ENCODE data around the gene LZTS2.

The LZTS2 gene

DNA sequence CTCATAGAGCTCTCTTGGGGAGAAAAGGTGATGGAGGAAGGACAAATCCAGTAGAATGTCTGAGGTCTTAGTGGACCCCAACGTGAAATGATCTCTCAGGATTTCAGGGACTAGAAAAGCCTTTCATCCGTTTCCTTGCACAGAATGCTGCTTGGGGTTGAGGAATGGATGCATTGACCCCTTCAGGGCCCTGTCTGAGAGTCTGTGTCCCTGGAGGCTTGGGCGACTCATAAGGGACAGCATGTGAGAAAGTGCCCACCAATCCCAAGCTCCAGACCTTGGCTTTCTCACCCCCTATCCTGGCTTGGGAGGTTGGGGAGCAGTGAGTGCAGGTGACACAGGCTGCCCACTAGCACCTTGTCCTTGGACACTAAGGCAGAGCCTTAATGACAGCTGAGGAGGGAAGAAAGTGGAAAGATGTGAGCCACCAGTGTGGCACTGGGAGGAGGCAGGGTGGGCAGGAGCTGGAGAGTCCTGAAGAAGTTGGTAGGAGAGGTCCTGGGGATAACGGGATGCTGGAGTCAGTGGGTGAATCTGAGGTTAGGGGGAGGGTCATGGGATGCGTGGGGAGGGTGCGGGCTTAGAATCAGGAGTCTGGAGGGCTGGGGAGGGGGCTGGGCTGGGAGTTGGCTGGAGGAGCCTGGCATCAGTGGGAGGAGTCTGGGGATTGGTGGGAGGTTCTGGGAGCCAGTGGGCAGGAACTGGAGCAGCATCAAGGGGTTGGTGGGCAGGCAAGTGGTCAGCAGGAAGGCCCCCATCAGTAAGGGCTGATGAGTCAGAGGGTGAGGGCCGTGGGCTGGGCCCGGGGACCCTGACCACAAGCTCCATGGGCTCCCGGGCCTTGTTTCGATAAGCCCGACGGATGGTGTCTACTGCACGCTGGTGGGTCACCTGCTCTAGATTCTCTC, 8.6 kb downstream of the LZTS2 start:
- ATAC-seq (replicated peaks) (no peak), DNase-seq (no peak)
- H3K27ac Mint-ChIP-seq: peak overlapping the region; percentile 30 to 38
- peaks cover 5 to 6% of the 10 kb centered on the region in 2 donors for H3K4me1 Mint-ChIP-seq (ENCODE audit: low read depth in 2 of 2)
- no peaks in the 10 kb centered on the region for H3K9me3 Mint-ChIP-seq
- H3K4me3 Mint-ChIP-seq: no peak overlapping the region
- H3K27me3 Mint-ChIP-seq: peaks cover 0 to 4% of the 10 kb centered on the region in 2 donors
- H3K36me3 Mint-ChIP-seq (ENCODE audit: insufficient read depth): peaks cover 4% of the 10 kb centered on the region

DNA sequence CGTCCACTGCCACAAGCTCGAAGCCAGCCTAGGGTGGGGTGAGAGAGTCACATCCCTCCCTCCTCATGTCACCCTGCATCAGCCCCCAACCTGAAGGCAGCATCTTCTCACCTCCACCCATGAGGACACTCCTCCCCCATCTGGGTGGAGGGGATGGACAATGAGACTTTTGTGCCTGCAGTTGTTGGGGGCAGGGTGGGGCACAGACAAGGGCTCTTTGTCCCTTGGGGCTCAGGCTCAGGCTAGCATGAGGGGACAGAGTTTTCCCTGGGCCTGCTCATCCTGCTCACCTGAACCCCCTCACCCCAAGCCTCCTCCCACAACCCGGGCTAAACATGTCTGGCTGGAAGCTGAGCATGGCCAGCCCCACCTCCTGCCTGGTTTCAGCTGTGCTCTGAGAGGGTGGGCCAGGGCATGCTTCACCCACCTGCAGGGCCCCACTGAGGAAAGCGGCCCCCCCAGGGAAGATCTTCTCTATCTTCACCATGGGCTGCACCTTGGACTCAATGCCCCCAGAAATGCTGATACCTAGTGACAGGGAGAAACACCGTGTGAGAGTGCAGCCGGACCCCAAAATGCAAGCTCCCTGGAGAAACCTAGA, 9.3 kb downstream of the LZTS2 start:
- Mint-ChIP-seq H3K27ac (peak overlapping the region; percentile 30 to 38), H3K36me3 (ENCODE audit: insufficient read depth) (peaks cover 6% of the 10 kb centered on the region), H3K27me3 (peaks cover 0 to 8% of the 10 kb centered on the region in 2 donors), H3K4me3 (no peak overlapping the region), H3K4me1 (ENCODE audit: low read depth in 2 of 2) (peaks cover 9 to 10% of the 10 kb centered on the region in 2 donors), H3K9me3 (no peaks in the 10 kb centered on the region)
- DNase-seq: no peak
- no peak for ATAC-seq (replicated peaks)

DNA sequence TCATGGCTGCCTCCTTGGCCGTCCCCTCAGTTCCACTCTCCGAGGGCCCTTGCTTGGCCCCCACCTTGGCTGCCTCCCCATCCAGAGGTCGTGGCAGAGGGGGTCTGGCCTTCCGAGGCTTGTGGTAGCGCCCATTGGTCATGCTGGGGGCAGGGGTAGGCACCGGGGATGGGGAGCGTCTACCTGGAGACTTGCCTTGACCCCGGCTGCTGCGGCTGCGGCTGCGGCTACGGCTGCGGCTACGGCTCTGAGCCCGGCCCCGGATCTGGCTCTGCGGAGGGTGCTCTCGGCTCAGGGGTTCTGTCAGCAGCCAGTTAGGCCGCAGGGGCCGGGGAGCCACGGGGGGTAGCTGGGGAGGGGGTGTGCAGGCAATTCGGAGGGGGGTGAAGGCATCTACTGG, 10.7 kb downstream of the LZTS2 start:
- Mint-ChIP-seq H3K27ac (no peak overlapping the region), H3K36me3 (ENCODE audit: insufficient read depth) (peaks cover 6% of the 10 kb centered on the region), H3K4me1 (ENCODE audit: low read depth in 2 of 2) (peaks cover 16 to 18% of the 10 kb centered on the region in 2 donors), H3K9me3 (no peaks in the 10 kb centered on the region), H3K27me3 (peaks cover 5 to 16% of the 10 kb centered on the region in 2 donors), H3K4me3 (no peak overlapping the region)
- ATAC-seq (replicated peaks): no peak
- DNase-seq: no peak

DNA sequence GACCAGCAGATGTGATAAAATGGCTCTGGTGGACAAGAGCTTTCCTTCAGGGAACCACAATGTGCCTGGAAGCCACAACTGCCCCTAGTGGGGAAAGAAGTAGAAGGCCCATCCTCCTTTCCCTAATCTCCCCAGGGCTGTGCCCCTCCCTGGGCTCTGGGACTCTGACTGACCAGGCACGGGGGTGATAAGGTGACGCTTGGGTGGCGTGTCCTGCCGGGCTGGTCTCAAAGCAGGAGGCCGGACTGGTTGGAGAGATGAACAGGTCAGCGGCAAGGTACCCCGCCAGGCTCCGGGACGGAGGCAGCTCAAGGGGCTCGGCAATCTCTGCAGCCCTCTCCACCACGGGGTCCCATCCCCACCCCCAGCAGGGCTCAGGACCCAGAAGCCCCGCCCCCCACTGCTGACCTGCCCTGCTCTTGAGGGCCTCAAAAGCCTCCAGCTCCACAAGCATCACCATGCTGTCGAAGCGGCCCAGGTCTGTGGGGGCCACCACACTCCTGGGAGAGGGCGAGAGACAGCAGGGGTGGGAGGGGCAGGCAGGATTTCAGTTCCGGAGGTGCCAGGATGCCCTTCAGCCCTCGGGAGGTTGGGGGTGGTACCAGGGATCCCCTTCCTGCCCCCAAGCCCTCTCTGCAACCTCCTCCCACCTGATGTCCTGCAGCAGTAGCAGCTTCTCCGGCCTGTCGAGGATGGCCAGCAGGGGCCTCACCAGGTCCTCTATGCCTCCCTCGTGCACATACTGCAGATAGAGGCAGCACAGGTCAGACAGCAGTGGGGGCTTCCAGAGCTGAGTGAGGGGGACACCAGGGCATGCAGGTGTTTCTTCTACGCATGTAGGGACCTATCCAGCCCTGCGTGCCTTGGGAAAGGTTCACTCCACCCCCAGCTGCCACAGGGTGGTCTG, 12.2 kb downstream of the LZTS2 start:
- Mint-ChIP-seq H3K9me3 (no peaks in the 10 kb centered on the region), H3K4me1 (ENCODE audit: low read depth in 2 of 2) (peaks cover 16 to 18% of the 10 kb centered on the region in 2 donors), H3K36me3 (ENCODE audit: insufficient read depth) (peaks cover 6% of the 10 kb centered on the region), H3K27ac (no peak overlapping the region), H3K4me3 (no peak overlapping the region), H3K27me3 (peaks cover 19 to 31% of the 10 kb centered on the region in 2 donors)
- DNase-seq: no peak
- ATAC-seq (replicated peaks): no peak

DNA sequence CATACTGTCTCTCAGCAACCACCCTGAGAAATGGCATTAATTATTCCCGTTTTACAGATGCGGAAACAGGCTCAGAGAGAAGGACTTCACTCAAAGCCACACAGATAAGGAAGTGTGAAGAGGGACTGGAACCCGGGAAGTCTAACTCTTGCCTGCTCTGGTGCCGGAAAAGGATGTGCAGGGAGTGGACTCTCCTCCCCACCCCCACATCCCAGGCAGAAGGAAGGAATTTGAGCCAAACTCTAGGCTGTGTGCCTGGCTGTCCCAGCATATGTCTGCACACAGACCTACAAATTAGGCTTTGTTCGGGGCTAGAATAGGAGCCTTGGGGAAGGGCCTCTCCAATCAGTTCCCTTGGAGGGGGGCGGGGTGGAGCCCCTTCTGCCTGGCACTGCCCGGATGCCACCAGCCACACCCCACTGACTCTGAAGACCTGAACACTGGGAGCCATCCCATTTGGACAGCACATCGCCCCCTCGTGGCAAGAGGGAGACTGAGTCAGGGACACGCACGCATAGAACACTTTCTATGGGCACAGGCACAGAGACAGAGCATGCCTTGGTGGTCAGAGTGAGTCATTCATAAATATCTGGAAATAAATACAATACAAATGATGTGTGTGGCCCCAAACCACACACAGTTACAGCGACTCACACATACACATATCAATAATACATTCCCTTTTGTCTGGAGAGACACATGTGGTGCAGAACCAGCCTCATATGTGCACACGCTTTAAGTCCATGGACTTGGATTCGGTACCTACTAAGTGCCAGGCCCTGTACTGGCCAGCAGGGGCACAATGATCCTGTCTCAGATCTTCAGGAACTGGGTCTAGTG, 13.1 kb downstream of the LZTS2 start:
- Mint-ChIP-seq H3K4me3 (no peak overlapping the region), H3K27me3 (peaks cover 29 to 41% of the 10 kb centered on the region in 2 donors), H3K36me3 (ENCODE audit: insufficient read depth) (peaks cover 6% of the 10 kb centered on the region), H3K9me3 (no peaks in the 10 kb centered on the region), H3K27ac (peak overlapping the region in 1 of 2 donors; percentile 11), H3K4me1 (ENCODE audit: low read depth in 2 of 2) (peaks cover 16 to 18% of the 10 kb centered on the region in 2 donors)
- ATAC-seq (replicated peaks) (peak; percentile 90), DNase-seq (peak; percentile 58 to 70 (median 65))

DNA sequence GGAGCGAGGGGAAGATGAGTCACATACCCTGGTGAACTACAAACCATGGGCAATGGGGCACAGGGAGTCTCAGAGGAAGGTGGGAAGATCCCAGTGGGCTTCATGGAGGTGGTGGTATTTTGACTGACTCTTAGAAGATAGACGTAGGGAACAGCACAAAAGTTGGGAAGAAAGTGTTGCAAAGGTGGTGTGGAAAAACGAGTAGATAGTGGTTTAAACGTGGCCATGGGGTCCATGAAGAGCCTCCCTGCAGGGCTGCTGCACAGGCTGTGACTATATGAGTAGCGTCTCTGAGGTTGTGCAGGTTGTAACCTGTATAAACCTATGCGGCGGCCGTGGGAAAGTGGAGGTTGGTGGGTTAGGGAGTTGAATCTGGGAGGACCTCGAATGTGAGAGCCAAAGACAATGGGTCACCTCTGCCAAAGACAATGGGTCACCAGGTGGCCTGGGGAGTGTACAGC, 13.8 kb downstream of the LZTS2 start:
- Mint-ChIP-seq H3K36me3 (ENCODE audit: insufficient read depth) (peaks cover 6% of the 10 kb centered on the region), H3K27me3 (peaks cover 35 to 47% of the 10 kb centered on the region in 2 donors), H3K4me1 (ENCODE audit: low read depth in 2 of 2) (peaks cover 18 to 19% of the 10 kb centered on the region in 2 donors), H3K27ac (peak overlapping the region in 1 of 2 donors; percentile 11), H3K9me3 (no peaks in the 10 kb centered on the region), H3K4me3 (no peak overlapping the region)
- no peak for DNase-seq
- no peak for ATAC-seq (replicated peaks)

DNA sequence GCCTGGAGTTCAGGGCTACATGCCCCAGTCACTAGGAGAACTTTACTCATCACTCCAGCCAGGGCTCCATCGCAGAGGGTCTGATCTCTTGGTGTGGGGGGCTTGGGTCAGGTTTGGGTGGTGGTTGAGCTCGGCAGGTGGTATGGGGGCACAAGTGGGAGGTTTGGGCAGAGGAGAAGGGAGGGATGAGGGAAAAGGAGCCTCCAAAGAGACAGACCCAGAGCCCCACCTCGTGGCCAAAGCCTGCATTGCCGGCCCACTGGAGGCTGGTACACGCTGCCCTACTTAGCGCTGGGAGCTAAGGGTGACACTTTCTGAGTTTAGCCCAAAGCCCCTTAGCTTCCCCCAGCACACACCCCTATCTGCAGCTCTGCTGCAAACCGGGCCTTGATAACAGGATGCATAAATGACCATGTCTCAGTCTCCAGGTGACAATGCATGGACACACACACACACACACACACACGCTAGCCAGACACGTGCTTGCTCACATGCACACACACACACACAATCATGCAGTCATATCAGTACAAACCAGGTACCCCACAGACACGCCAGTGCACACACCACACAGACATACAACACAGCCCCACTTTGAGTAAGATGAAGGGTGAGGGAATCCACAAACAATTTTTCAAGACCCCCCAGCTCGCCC, 14.7 kb downstream of the LZTS2 start:
- H3K4me3 Mint-ChIP-seq: no peak overlapping the region
- no peaks in the 10 kb centered on the region for H3K9me3 Mint-ChIP-seq
- peaks cover 21 to 22% of the 10 kb centered on the region in 2 donors for H3K4me1 Mint-ChIP-seq (ENCODE audit: low read depth in 2 of 2)
- H3K36me3 Mint-ChIP-seq (ENCODE audit: insufficient read depth): peaks cover 6% of the 10 kb centered on the region
- H3K27ac Mint-ChIP-seq: peak overlapping the region in 1 of 2 donors; percentile 10
- DNase-seq (peak; percentile 73 to 79 (median 77)), ATAC-seq (replicated peaks) (peak; percentile 52)
- H3K27me3 Mint-ChIP-seq: peaks cover 41 to 57% of the 10 kb centered on the region in 2 donors

DNA sequence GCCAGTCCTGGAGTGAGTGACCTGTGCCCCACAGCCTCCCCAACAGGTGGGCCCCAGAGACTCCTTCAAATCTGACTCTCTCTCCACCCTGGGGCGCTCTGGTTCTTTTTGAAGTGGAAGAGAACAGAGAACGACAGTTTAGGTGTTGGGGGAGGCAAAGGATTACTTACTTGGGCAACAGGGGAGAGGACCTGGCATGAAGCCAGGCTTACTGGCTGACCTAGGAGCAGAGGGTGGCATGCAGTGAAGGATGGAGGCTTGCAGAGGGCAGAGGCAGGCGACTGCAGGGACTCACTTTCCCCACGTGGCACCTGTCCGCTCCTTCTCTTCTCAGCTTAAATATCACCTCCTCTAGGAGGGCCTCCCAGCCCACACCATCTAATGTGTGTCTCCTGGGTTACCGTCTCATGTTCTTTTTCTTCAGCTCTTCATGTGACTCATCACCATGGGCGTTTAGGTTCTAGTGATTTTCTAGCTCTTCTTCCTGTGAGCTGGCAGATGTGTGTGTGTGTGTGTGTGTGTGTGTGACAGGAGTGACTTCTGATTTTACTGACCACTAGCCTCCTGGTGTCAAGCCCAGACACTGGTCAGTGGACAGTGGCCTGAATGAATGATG, 15.5 kb downstream of the LZTS2 start:
- Mint-ChIP-seq H3K27ac (no peak overlapping the region), H3K4me1 (ENCODE audit: low read depth in 2 of 2) (peaks cover 22 to 25% of the 10 kb centered on the region in 2 donors), H3K9me3 (no peaks in the 10 kb centered on the region), H3K36me3 (ENCODE audit: insufficient read depth) (peaks cover 6% of the 10 kb centered on the region), H3K4me3 (no peak overlapping the region), H3K27me3 (peaks cover 45 to 63% of the 10 kb centered on the region in 2 donors)
- no peak for ATAC-seq (replicated peaks)
- DNase-seq: no peak

DNA sequence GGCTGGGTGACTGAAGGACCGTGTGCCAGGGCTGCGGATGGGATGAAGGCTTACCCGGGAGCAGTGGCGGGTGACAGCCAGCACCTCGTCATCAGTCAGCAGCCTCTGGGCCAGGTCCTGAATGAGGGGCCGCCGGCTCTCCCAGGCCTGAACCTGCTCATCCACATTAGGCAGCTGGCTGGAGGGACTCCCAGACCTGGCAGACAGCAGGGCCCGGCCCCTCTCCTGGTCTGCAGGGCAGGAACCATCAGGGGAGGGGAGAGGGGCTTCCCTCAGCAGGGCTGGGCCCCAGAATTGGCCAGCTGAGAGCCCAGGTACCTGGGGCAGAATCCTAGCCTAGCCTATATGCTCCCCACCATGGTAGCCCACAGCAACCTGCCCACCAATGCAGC, 16.0 kb downstream of the LZTS2 start:
- peaks cover 6% of the 10 kb centered on the region for H3K36me3 Mint-ChIP-seq (ENCODE audit: insufficient read depth)
- ATAC-seq (replicated peaks) (no peak), DNase-seq (no peak)
- peaks cover 22 to 25% of the 10 kb centered on the region in 2 donors for H3K4me1 Mint-ChIP-seq (ENCODE audit: low read depth in 2 of 2)
- H3K27me3 Mint-ChIP-seq: peaks cover 47 to 63% of the 10 kb centered on the region in 2 donors
- H3K9me3 Mint-ChIP-seq: no peaks in the 10 kb centered on the region
- H3K4me3 Mint-ChIP-seq: no peak overlapping the region
- H3K27ac Mint-ChIP-seq: no peak overlapping the region

DNA sequence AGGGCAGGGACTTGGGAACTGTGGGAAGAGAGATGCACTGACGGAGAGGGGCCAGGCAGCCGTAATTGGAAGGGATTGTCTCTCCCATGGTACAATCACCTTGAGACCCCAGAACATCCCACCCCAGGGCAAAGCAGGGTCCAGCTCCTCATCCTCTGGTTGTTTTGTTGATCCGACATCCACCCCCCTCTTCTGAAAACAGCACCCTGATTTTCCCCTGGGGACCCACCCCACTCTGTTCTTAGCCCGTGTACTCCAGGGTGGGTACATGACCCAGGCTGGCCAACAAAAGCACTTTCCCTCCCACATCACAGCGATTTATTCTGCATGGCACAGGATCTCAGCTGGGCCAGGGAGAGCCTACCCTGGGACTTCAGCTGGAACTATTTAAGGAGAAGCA, 17.2 kb downstream of the LZTS2 start:
- ATAC-seq (replicated peaks) (no peak), DNase-seq (no peak)
- H3K27ac Mint-ChIP-seq: no peak overlapping the region
- no peak overlapping the region for H3K4me3 Mint-ChIP-seq
- no peaks in the 10 kb centered on the region for H3K9me3 Mint-ChIP-seq
- peaks cover 57 to 70% of the 10 kb centered on the region in 2 donors for H3K27me3 Mint-ChIP-seq
- H3K4me1 Mint-ChIP-seq (ENCODE audit: low read depth in 2 of 2): peaks cover 22 to 25% of the 10 kb centered on the region in 2 donors
- H3K36me3 Mint-ChIP-seq (ENCODE audit: insufficient read depth): peaks cover 6% of the 10 kb centered on the region

DNA sequence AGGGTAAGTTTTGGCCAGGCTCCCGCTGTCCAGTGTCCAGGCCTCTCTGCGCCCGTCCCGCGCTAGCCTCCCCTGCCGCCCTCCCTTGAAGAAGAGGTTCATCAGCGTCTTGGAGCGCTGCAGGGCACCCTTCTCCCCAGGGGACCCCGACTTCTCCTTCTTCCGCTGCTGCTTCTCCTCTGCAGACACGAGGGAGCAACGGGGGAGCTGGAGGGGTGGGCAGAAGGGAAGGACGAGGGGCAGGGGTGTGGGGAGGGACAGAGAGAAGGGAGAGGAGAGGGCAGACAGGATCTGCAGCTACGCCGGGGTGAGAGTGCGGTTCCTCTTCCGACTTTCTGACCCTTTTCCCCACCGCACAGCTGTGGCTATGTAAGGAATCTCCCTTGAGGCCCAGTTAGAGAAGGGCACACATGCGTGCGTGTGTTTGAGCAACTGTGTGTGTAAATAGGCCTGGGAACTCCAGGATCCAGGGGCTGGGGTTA, 18.6 kb downstream of the LZTS2 start:
- ATAC-seq (replicated peaks) (no peak), DNase-seq (no peak)
- H3K27me3 Mint-ChIP-seq: peaks cover 58 to 73% of the 10 kb centered on the region in 2 donors

More for the DNA sequence above, 18.6 kb downstream of the LZTS2 start:
- Mint-ChIP-seq H3K27ac (no peak overlapping the region), H3K9me3 (no peaks in the 10 kb centered on the region), H3K4me3 (no peak overlapping the region), H3K4me1 (ENCODE audit: low read depth in 2 of 2) (peaks cover 17 to 20% of the 10 kb centered on the region in 2 donors), H3K36me3 (ENCODE audit: insufficient read depth) (peaks cover 9% of the 10 kb centered on the region)
